ENCODE data around the gene NMD3. TPM values are rescaled to one million over a fixed set of nuclear protein-coding genes. Genes with fewer than 3 reads are reported as not detected.
"Not testable (repeated sequence)": the region's sequence is repeated elsewhere in the genome, so short reads cannot be mapped to it uniquely, and the experiment has no call there.

NMD3 gene
- total and polyA plus RNA-seq, 12 donors: 22.2 to 76.9 (median 61.4) TPM

GRCh38 chr3:161177991-161178390 lies 43.1 kb upstream of the NMD3 start:
- H3K4me1 ChIP-seq: peaks cover 0 to 20% (median 8%) of the 10 kb centered on the region in 9 donors
- H3K27me3 ChIP-seq: no peaks in the 10 kb centered on the region
- peaks cover 0 to 9% (median 0%) of the 10 kb centered on the region in 11 donors for H3K9me3 ChIP-seq
- WGBS, 2 donors: 55 to 77% methylated on average over 3 of the region's 3 CpGs
- H3K36me3 ChIP-seq: no peaks in the 10 kb centered on the region
- H3K27ac ChIP-seq: no peak overlapping the region
- H3K4me3 ChIP-seq: no peak overlapping the region
- no peak for DNase-seq
- intact Hi-C loops (cut with DNase I): loop anchor here in 1 of 10 donors (10.0 kb wide), 1 partner anchor 73 kb away; the partner anchor contains the start of gene B3GALNT1
- ATAC-seq: no peak
- no peak for TF ChIP-seq CTCF (IDR thresholded peaks at IDR 0.05)

GRCh38 chr3:161181371-161181770 lies 39.7 kb upstream of the NMD3 start:
- H3K27me3 ChIP-seq, H3K9me3 ChIP-seq, H3K4me3 ChIP-seq, H3K36me3 ChIP-seq: not testable (repeated sequence)
- ATAC-seq (peak in 4 of 8 donors; percentile 46 to 79 (median 54)), DNase-seq (peak; percentile 23 to 37)
- 17 to 21% methylated on average over 1 of the region's 1 CpG for WGBS, 2 donors
- Histone ChIP-seq H3K27ac (peak overlapping the region in 6 of 10 donors; percentile 7 to 62 (median 28)), H3K4me1 (peaks cover 0 to 20% (median 8%) of the 10 kb centered on the region in 9 donors)
- intact Hi-C loops (cut with DNase I): loop anchor here in 1 of 10 donors (5.0 kb wide), 1 partner anchor 74 kb away; the partner anchor contains the start of gene B3GALNT1

- DNase-seq (no peak), ATAC-seq (no peak)
- H3K9me3 ChIP-seq: no peaks in the 10 kb centered on the region
- TF ChIP-seq CTCF (IDR thresholded peaks at IDR 0.05): no peak
- intact Hi-C loops (cut with DNase I): no loop called here
- 10 to 37% methylated on average over 2 of the region's 2 CpGs for WGBS, 2 donors
- no peak overlapping the region for H3K4me3 ChIP-seq
- H3K36me3 ChIP-seq: no peaks in the 10 kb centered on the region
- no peak overlapping the region for H3K27ac ChIP-seq
- H3K27me3 ChIP-seq: no peaks in the 10 kb centered on the region
- H3K4me1 ChIP-seq: peaks cover 0 to 2% (median under 1%) of the 10 kb centered on the region in 9 donors
Observed at GRCh38 chr3:161187046-161187445, 34.1 kb upstream of the NMD3 start.

- intact Hi-C loops (cut with DNase I): no loop called here
- TF ChIP-seq CTCF (IDR thresholded peaks at IDR 0.05): no peak
- H3K9me3 ChIP-seq: peaks cover 0 to 19% (median 0%) of the 10 kb centered on the region in 11 donors
- no peak for ATAC-seq
- H3K27me3 ChIP-seq: no peaks in the 10 kb centered on the region
- H3K4me3 ChIP-seq: no peak overlapping the region
- H3K27ac ChIP-seq: no peak overlapping the region
- no peaks in the 10 kb centered on the region for H3K36me3 ChIP-seq
- 83 to 90% methylated on average over 6 of the region's 6 CpGs for WGBS, 2 donors
- H3K4me1 ChIP-seq: no peaks in the 10 kb centered on the region
- no peak for DNase-seq
Observed at GRCh38 chr3:161197855-161198850, 23.0 kb upstream of the NMD3 start.

All from heart right ventricle (tissue), 16 donors.